ENCODE measurements around the gene ILKAP. TPM values are rescaled to one million over a fixed set of nuclear protein-coding genes. Genes with fewer than 3 reads are reported as not detected.
A peak's percentile ranks its signal among the peaks of the same experiment; 100 is the strongest.

Gene ILKAP
- total RNA-seq, 1 donor from 2014 or later: 33.2 TPM

DNA sequence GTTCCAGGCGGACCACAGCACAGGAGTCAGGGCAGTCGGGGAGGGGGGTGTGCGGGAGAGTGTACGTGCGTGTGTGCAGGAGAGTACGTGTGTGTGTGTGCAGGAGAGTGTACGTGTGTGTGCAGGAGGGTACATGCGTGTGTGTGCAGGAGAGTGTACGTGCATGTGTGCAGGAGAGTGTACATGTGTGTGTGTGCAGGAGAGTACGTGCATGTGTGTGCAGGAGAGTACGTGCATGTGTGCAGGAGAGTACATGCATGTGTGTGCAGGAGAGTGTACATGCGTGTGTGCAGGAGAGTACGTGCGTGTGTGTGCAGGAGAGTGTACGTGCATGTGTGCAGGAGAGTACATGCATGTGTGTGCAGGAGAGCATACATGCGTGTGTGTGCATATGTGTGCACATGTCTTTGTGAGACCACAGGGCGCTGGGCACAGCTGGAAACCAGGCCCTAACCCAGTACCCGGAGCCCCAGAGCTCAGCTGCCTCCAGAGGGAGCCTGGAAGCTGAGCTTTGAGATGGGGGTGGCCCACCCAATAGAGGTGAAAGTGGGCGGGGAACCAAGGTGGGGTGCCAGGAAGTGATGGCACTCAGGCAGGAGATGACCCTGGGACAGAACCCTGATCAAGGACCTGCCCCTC, 78.9 kb downstream of the ILKAP start:
- DNase-seq: no peak

DNA sequence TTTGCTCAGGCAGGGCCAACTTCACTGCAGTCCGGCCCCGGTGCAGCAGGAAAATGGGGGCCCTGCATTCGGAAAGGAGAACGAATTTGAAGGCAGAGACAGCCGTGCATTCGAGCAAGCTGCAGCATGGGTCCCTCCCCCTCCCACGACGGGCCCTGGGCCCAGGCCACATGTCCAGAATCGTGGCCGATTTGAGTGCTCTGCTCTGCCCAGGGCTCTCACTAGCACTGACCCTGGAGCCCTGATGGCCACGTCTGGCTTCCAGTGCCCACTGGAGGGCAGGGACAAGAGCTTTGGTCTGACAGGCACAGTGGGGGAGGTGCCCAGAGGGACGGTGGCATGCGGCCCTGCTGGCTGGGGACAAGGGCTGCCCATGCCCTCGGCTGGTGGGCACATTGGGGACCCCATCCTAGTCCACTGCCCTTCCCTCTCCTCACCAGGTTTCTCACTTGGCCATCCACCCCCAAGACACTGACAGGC, 79.5 kb downstream of the ILKAP start:
- DNase-seq: no peak

DNA sequence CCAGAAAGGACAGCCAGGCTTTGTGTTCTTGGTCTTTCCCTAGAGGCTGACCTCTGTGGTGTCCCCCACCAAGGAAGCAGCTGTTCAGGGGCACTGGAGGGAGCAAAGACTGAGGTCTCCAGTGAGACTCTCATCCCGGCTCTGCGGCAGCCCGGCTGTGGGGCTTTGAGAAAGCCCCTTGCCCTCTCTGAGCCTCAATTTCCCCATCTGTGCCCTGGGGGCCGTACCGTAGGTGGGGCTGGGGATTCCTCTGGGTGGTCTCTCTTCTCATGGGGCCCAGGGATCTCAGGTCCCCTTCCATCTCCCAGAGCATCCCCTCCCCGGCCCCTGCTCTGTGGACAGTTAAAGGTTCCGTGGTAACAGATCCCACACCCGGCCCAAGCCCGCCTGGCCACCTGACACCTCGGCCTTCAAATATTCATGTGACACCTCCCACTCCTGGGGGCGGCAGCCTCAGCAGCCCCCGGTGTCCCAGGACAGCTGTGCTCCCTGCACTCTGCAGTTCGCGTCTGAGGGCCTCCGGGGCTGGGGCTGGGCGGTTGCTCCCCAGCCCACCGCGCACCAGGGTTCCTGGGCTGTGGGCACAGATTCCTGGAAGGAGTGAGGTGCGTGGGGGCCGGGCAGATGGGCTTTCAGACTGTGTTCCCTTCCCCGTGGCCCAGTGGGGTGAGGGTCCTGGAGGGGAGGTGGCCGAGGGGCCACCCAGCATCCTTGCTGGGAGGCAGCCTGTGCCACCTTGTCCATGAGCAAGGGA, 80.1 kb downstream of the ILKAP start:
- no peak for DNase-seq

DNA sequence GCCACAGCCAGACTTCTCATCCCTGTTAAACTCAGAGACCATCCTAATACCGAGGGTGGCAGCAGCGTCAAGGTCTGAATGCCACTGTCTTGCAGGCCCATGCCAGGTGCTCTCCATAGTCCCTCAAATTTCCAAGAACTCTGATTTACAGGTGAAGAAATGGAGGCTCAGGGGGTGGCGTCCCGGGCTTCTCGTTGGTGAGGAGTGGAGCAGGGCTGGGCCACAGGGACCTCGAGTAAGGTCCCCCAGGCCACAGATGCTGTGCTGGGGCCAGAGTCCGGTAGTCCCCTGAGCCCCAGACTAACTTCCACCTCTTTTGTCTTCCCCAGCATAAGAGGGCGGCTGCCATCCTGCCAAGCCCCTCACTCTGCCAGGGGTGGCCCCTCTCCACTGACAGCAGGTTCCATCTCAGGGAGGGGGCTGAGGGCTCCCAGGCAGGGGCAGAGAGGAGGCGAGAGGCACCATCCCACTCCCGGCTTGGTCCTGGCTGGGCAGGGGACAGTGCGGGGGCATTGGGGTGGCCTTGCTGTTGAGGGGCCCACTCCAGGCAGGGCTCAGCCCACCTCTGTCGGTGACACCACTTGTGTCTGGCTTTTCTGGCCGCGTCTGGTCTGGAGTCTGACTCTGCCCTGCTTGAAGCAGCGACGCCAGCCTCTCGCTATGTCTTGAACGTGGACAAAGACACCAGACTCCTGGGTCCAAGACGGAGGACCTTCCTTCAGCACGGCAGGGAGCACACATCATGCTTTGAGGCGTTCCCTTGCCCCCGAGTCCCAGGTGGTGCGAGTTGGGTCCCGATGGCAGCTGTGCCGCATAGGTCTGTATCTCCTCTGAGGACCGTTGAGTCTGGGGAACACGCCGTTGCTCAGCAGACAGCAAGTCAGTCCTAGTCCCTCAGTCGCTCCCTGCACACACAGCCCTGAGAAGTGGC, 80.9 kb downstream of the ILKAP start:
- no peak for DNase-seq

DNA sequence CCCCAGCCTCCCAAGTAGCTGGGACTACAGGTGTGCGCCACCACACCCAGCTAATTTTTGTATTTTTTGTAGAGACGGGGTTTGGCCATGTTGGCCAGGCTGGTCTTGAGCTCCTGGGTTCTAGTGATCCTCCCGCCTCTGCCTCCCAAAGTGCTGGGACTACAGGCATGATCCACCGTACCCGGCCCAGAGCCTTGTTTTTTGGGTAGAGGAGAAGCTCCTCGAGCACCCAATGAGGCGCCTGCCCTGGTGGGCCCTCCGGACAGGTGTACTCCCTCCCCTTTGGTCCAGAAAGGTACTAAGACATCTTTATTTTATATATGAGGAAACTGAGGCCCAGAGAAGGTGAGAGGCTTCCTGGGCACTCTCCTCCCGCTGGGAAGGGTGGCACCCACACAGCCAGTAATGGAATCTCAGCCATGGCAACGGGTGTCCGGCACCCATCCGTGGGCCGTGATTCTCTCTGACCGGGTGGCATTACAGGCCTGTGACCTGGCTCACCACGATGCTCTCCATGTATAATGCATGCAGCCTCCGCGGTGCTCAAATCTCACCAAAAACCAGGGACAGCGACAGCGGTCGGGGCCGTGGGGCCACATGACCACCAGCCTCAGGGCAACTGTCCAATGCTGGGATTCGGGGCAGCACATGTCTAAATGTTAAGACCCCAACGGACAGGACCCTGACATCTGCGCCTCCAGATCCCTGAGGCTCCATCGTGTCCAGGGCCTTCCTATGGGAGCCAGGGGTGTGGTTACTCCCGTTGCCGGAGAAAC, 81.8 kb downstream of the ILKAP start:
- no peak for DNase-seq

DNA sequence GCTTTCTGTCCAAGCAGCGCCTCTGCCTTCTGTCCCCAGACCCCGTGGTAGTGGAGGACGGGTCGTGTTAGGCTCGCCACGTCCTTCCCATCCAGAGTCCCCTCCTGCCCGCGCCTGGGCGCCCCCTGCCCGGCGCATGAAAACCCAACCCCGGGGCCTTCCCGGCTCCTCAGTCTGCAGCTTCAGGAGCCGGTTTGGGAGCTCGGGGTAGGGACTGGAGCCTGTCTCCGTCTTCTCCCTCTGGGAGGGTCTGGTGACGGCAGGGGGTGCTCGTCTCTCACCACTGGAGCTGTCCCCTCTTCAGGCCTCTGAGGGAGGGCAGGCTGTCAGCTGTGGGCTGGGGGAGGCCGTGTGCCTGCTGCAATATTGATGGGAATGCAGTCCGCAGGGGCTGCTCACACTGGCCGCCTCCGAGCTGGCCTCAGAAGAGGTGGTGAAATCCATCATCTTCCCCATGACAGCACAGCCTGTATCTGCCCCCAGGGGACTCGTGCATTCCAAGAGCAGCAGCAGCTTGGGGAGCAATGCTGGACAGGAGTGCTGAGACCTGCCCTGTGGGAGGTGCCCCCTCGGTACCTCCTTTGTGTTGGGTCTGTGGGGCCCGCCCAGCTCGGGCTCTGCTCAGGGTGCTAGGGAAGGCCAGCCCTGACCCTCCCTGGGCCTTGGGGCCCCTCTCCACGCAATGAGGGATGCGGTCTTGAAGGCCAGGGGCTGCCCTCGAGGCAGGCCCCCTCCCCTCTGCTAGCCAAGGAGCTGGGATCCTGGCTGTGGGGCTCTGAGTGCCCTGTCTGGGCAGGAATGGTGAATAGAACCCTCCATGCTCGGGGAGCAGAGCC, 82.8 kb downstream of the ILKAP start:
- peak; percentile 80 for DNase-seq

Other genes starting within 250 kb of the ILKAP start
- gene UBE2F, start 236.7 kb downstream of the ILKAP start, total RNA-seq: 69.6 TPM
- 21.2 TPM for gene SCLY, start 142.7 kb downstream of the ILKAP start, total RNA-seq
- gene ESPNL, start 103.4 kb downstream of the ILKAP start, total RNA-seq: 1.0 TPM
- 58.4 TPM for gene KLHL30, start 65.0 kb downstream of the ILKAP start, total RNA-seq
- 14.1 TPM for gene ERFE, start 44.7 kb downstream of the ILKAP start, total RNA-seq
- 22.1 TPM for gene HES6, start 36.3 kb upstream of the ILKAP start, total RNA-seq
- gene PER2, start 84.9 kb upstream of the ILKAP start, total RNA-seq: 15.3 TPM
- gene TRAF3IP1, start 116.8 kb upstream of the ILKAP start, total RNA-seq: 3.5 TPM
- gene ASB1, start 223.2 kb upstream of the ILKAP start, total RNA-seq: 43.6 TPM